ENCODE results near the gene KIAA0408. TPM values are rescaled to one million over a fixed set of nuclear protein-coding genes. Genes with fewer than 3 reads are reported as not detected.
A peak's percentile ranks its signal among the peaks of the same experiment; 100 is the strongest.
"Not testable (repeated sequence)": the region's sequence is repeated elsewhere in the genome, so short reads cannot be mapped to it uniquely, and the experiment has no call there.

The KIAA0408 gene
- total RNA-seq, 1 donor from 2014 or later: 0.45 TPM

DNA sequence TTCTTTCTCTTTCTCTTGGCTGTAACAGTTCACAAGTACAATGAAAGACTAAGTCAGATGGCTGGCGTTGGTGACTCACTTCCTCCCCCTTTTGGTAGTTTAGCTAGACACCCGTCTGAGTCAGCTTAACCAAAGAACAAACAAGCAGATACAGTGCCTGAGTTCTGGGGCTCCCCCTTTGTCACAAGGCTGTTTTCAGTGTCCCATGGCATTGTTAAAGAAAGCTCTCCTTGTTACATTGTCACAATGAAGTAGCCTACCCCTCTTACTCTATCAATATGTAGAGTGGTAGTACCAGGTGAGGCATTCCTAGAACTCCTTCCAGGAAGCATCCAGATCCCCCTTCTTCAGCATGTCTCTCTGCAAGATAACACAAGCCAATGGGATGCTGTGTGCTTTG is 38.6 kb downstream of the KIAA0408 start:
- Mint-ChIP-seq H3K27ac (ENCODE audit: unreplicated experiment) (peak overlapping the region; percentile 55), H3K9me3 (ENCODE audit: low read depth) (no peaks in the 10 kb centered on the region), H3K4me3 (ENCODE audit: unreplicated experiment) (no peak overlapping the region), H3K36me3 (ENCODE audit: low read depth) (no peaks in the 10 kb centered on the region), H3K4me1 (ENCODE audit: low read depth) (peaks cover 11% of the 10 kb centered on the region), H3K27me3 (ENCODE audit: low read depth) (no peaks in the 10 kb centered on the region)
- no peak for DNase-seq (ENCODE audit: low spot score)
- peak; percentile 80 for TF ChIP-seq CTCF (IDR thresholded peaks at IDR 0.05)

DNA sequence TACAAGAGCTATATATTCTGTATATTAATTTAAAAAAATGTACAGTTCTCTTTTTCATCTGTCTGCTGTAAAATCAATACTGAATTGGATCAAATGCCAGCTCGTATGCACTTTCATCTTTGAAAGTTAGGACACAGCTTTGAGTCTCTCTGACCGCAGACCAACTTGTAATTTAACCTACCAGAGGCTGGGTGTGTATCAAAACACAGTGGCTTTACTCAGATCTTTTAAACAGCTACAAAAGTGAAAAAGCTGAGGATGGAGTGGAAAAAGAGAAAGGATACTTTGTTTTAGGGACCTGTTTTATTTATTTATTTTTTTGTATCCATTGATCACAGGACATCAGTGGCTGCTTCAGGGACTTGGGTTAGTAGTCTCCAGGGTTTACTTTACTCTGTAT is 44.1 kb downstream of the KIAA0408 start:
- DNase-seq (ENCODE audit: low spot score): no peak
- Mint-ChIP-seq H3K9me3 (ENCODE audit: low read depth) (no peaks in the 10 kb centered on the region), H3K4me3 (ENCODE audit: unreplicated experiment) (no peak overlapping the region), H3K27ac (ENCODE audit: unreplicated experiment) (no peak overlapping the region), H3K36me3 (ENCODE audit: low read depth) (no peaks in the 10 kb centered on the region), H3K4me1 (ENCODE audit: low read depth) (no peaks in the 10 kb centered on the region), H3K27me3 (ENCODE audit: low read depth) (no peaks in the 10 kb centered on the region)
- TF ChIP-seq CTCF (IDR thresholded peaks at IDR 0.05): no peak

- H3K4me3 Mint-ChIP-seq (ENCODE audit: unreplicated experiment); H3K4me1 Mint-ChIP-seq (ENCODE audit: low read depth); H3K36me3 Mint-ChIP-seq (ENCODE audit: low read depth); H3K27ac Mint-ChIP-seq (ENCODE audit: unreplicated experiment); DNase-seq (ENCODE audit: low spot score); H3K27me3 Mint-ChIP-seq (ENCODE audit: low read depth); H3K9me3 Mint-ChIP-seq (ENCODE audit: low read depth): not testable (repeated sequence)
Observed at GRCh38 chr6:127413123-127413522, 46.1 kb downstream of the KIAA0408 start.

GRCh38 chr6:127412016-127412415 is 47.2 kb downstream of the KIAA0408 start:
- not testable (repeated sequence) for H3K9me3 Mint-ChIP-seq (ENCODE audit: low read depth); H3K27ac Mint-ChIP-seq (ENCODE audit: unreplicated experiment); H3K36me3 Mint-ChIP-seq (ENCODE audit: low read depth); H3K27me3 Mint-ChIP-seq (ENCODE audit: low read depth); H3K4me3 Mint-ChIP-seq (ENCODE audit: unreplicated experiment); DNase-seq (ENCODE audit: low spot score); H3K4me1 Mint-ChIP-seq (ENCODE audit: low read depth)

Other genes starting within 250 kb of the KIAA0408 start
- 48.1 to 62.8 TPM (median 49.4 TPM) in 3 replicates for gene RNF146, start 192.5 kb downstream of the KIAA0408 start, total RNA-seq
- 35.7 to 47.4 TPM (median 40.4 TPM) in 3 replicates for gene ECHDC1, start 115.8 kb downstream of the KIAA0408 start, total RNA-seq
- gene C6orf58, start 117.8 kb upstream of the KIAA0408 start, total RNA-seq: not detected in 3 replicates